Measurements from ENCODE around the gene LRMDA. TPM values are rescaled to one million over a fixed set of nuclear protein-coding genes. Genes with fewer than 3 reads are reported as not detected.

LRMDA gene
- total RNA-seq, 1 donor from 2014 or later: 7.3 TPM

DNA sequence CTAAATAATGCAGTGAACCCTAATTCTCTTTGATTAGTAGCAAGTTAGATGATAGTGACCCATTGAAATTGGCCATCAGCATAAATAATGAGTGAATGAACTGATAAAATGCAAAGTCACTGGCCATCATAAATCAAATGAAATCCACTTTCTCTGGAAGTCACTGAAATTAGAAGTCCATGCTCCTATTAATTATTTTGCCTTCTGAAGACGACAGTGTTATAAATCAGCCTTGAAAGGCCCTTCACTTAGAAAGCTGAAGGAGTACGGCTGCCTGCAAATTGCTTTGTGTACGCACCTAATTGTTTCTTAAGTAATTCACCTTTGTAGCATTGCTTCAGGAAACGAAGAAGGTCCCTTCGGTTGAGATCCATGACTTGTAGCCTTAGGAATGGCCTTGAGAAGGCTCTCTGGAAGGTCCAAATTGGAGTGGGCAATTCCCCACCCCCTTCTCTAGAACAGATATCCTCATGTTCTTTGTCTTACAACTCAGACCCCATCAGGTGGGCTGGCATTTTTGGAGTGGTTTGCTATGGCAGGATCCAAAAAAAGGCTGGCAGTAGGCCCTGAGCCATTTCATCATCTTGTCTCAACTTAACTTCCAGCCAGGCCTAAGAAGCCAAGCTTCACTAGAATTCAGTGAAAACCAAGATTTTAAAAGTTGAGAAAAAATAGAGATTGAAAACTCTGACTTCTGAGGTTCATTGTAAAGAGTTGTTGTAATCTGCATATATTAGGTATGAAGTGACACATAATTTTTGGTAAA is 420.3 kb downstream of the LRMDA start:
- H3K27ac ChIP-seq (ENCODE audit: low read depth, low read length): no peak overlapping the region
- no peak overlapping the region for H3K4me3 ChIP-seq (ENCODE audit: low read length in 3 of 3)
- H3K4me1 ChIP-seq (ENCODE audit: control insufficient read depth in 3 of 3, insufficient read depth in 3 of 3, low read length in 3 of 3): no peaks in the 10 kb centered on the region
- no peaks in the 10 kb centered on the region for H3K27me3 ChIP-seq (ENCODE audit: control insufficient read depth in 3 of 3, insufficient read depth in 3 of 3, low read length in 3 of 3)
- no peaks in the 10 kb centered on the region for H3K9me3 ChIP-seq (ENCODE audit: control insufficient read depth in 3 of 3, low read length in 3 of 3)
- no peak overlapping the region for H3K9ac ChIP-seq (ENCODE audit: low read depth in 1 of 3, low read length in 3 of 3)
- no peaks in the 10 kb centered on the region for H3K36me3 ChIP-seq (ENCODE audit: control insufficient read depth in 3 of 3, insufficient read depth in 3 of 3, low read length in 3 of 3)

DNA sequence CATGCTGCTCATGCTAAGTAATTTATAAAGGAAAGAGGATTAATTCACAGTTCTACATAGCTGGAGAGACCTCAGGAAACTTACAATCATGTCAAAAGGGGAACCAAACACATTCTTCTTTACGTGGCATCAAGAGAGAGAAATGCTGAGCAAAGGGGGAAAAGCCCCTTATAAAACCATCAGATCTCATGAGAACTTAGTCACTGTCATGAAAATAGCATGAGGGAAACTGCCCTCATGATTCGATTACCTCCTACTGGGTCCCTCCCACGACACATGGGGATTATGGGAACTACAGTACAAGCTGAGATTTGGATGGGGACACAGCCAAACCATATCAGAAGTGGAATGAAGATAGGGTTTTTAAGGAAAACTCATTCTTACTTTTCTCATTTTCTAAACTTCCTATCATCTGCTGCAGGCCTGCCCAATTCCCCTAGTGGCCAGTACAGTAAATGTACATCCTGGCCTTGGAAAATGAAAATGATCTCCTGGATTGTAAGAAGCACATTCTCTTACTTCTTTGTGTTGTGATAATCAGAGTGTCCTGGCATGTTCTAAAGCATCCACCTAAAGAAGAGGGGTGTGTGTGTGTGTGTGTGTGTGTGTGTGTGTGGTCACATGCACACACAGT is 421.5 kb downstream of the LRMDA start:
- Histone ChIP-seq H3K4me3 (ENCODE audit: low read length in 3 of 3) (no peak overlapping the region), H3K4me1 (ENCODE audit: control insufficient read depth in 3 of 3, insufficient read depth in 3 of 3, low read length in 3 of 3) (no peaks in the 10 kb centered on the region), H3K9me3 (ENCODE audit: control insufficient read depth in 3 of 3, low read length in 3 of 3) (no peaks in the 10 kb centered on the region), H3K27ac (ENCODE audit: low read depth, low read length) (no peak overlapping the region), H3K27me3 (ENCODE audit: control insufficient read depth in 3 of 3, insufficient read depth in 3 of 3, low read length in 3 of 3) (no peaks in the 10 kb centered on the region), H3K36me3 (ENCODE audit: control insufficient read depth in 3 of 3, insufficient read depth in 3 of 3, low read length in 3 of 3) (no peaks in the 10 kb centered on the region), H3K9ac (ENCODE audit: low read depth in 1 of 3, low read length in 3 of 3) (no peak overlapping the region)

DNA sequence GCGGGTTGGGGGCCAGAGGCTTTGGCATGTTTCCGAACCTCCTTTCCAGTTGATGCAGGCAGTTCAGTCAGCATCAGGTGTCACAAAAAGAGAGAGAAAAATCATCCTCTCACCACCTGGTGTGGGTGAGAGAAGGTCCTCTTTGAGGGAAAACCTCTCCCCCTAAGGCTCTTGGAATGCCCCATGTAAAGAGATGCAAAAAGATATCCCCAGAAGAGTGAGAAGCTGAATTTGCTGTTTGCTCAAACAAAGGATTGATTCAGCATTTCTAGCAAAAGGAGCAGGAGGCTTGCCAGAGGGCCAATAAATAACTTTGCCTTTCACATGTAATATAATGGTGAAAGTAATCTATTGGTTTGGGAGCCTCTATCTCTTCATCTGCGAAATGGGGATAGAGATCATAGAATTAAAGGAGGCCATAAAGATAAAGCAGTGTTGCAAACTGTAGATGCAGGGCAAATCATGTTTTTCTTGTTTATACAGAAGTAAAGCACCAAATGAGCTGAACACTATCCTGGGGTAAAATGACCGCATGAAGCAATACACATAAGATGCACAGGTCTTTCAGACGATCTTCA is 425.9 kb downstream of the LRMDA start:
- Histone ChIP-seq H3K4me3 (ENCODE audit: low read length in 3 of 3) (no peak overlapping the region), H3K36me3 (ENCODE audit: control insufficient read depth in 3 of 3, insufficient read depth in 3 of 3, low read length in 3 of 3) (no peaks in the 10 kb centered on the region), H3K9me3 (ENCODE audit: control insufficient read depth in 3 of 3, low read length in 3 of 3) (no peaks in the 10 kb centered on the region), H3K27ac (ENCODE audit: low read depth, low read length) (no peak overlapping the region), H3K27me3 (ENCODE audit: control insufficient read depth in 3 of 3, insufficient read depth in 3 of 3, low read length in 3 of 3) (no peaks in the 10 kb centered on the region), H3K9ac (ENCODE audit: low read depth in 1 of 3, low read length in 3 of 3) (no peak overlapping the region), H3K4me1 (ENCODE audit: control insufficient read depth in 3 of 3, insufficient read depth in 3 of 3, low read length in 3 of 3) (no peaks in the 10 kb centered on the region)

DNA sequence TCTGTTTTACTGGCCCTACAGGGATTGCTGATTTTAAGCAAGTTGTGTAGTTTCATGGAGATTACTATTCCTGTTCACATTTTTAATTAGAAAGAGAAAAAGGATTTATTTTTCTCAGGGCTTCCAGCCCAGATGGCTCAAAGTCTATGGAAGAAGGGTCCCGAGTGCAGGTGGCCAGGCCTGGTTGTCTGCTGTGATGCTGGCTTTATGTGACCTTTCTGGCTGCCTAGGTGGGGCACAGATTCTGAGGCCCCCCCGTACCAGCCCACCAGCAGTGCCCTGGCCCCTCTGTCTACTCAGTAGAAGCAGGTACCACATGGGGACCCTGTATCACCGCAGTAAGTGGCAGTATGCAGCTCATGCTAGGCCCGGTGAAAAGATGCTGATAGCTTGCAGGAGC is 426.5 kb downstream of the LRMDA start:
- H3K27ac ChIP-seq (ENCODE audit: low read depth, low read length): no peak overlapping the region
- no peak overlapping the region for H3K9ac ChIP-seq (ENCODE audit: low read depth in 1 of 3, low read length in 3 of 3)
- no peak overlapping the region for H3K4me3 ChIP-seq (ENCODE audit: low read length in 3 of 3)
- no peaks in the 10 kb centered on the region for H3K27me3 ChIP-seq (ENCODE audit: control insufficient read depth in 3 of 3, insufficient read depth in 3 of 3, low read length in 3 of 3)
- no peaks in the 10 kb centered on the region for H3K36me3 ChIP-seq (ENCODE audit: control insufficient read depth in 3 of 3, insufficient read depth in 3 of 3, low read length in 3 of 3)
- H3K4me1 ChIP-seq (ENCODE audit: control insufficient read depth in 3 of 3, insufficient read depth in 3 of 3, low read length in 3 of 3): no peaks in the 10 kb centered on the region
- H3K9me3 ChIP-seq (ENCODE audit: control insufficient read depth in 3 of 3, low read length in 3 of 3): no peaks in the 10 kb centered on the region

DNA sequence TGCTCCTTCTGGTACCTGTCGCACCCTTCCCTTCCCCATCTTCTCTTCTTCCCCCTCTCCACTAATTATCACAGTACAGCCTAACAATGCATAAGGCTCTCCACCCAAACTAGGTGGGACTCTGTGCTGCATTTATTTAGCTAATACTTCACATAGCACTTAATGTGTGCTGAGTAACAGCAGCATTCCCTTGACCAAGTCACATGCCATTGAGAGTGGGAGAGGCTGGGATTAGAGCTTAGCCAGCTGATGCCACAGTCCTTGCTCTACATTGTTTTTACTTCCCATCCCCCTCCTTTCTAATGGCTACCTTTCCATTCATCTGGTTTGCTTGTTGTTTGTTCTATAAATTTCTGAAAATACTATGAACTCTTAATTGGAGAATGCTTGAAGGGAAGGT is 426.9 kb downstream of the LRMDA start:
- Histone ChIP-seq H3K27me3 (ENCODE audit: control insufficient read depth in 3 of 3, insufficient read depth in 3 of 3, low read length in 3 of 3) (no peaks in the 10 kb centered on the region), H3K9ac (ENCODE audit: low read depth in 1 of 3, low read length in 3 of 3) (no peak overlapping the region), H3K4me3 (ENCODE audit: low read length in 3 of 3) (no peak overlapping the region), H3K27ac (ENCODE audit: low read depth, low read length) (no peak overlapping the region), H3K9me3 (ENCODE audit: control insufficient read depth in 3 of 3, low read length in 3 of 3) (no peaks in the 10 kb centered on the region), H3K4me1 (ENCODE audit: control insufficient read depth in 3 of 3, insufficient read depth in 3 of 3, low read length in 3 of 3) (no peaks in the 10 kb centered on the region), H3K36me3 (ENCODE audit: control insufficient read depth in 3 of 3, insufficient read depth in 3 of 3, low read length in 3 of 3) (no peaks in the 10 kb centered on the region)

DNA sequence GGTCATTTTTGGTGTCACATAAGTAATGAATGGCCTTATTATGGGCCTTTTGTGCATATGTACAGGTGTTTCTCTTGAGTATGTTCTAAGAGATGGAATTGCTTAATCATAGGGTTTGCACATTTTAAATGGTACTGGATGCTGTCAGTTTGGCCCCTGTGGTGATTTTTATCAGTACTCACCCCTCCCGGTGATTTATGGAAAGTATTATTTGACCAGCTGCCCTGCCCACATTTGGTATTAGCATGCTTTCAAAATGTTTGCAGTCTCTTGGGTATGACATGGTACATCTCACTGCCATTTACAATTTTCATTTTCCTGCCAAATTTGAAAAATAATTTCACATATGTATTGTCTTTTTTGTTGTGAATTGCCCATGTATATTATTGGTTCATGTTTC is 427.7 kb downstream of the LRMDA start:
- no peaks in the 10 kb centered on the region for H3K27me3 ChIP-seq (ENCODE audit: control insufficient read depth in 3 of 3, insufficient read depth in 3 of 3, low read length in 3 of 3)
- no peak overlapping the region for H3K9ac ChIP-seq (ENCODE audit: low read depth in 1 of 3, low read length in 3 of 3)
- no peaks in the 10 kb centered on the region for H3K9me3 ChIP-seq (ENCODE audit: control insufficient read depth in 3 of 3, low read length in 3 of 3)
- no peak overlapping the region for H3K27ac ChIP-seq (ENCODE audit: low read depth, low read length)
- no peak overlapping the region for H3K4me3 ChIP-seq (ENCODE audit: low read length in 3 of 3)
- no peaks in the 10 kb centered on the region for H3K4me1 ChIP-seq (ENCODE audit: control insufficient read depth in 3 of 3, insufficient read depth in 3 of 3, low read length in 3 of 3)
- H3K36me3 ChIP-seq (ENCODE audit: control insufficient read depth in 3 of 3, insufficient read depth in 3 of 3, low read length in 3 of 3): no peaks in the 10 kb centered on the region

DNA sequence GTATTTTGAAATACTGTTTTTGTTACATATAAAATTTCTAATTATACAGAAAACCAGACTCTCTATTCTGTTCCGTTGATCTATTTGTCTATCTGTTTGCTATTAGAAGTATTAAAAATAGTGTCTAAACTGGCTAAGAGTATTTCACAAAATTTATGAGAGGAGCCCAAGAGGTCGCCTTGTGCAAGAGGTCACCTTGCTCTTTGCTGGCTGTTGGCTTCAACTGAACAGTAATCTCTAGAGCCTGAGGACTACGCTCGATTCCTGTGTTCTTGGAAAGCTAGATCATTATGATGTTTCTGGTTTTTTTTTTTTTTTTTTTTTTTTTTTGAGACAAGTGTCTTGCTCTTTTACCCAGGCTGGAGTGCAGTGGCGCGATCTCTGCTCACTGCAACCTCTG is 428.6 kb downstream of the LRMDA start:
- Histone ChIP-seq H3K9ac (ENCODE audit: low read depth in 1 of 3, low read length in 3 of 3) (no peak overlapping the region), H3K27me3 (ENCODE audit: control insufficient read depth in 3 of 3, insufficient read depth in 3 of 3, low read length in 3 of 3) (no peaks in the 10 kb centered on the region), H3K4me3 (ENCODE audit: low read length in 3 of 3) (no peak overlapping the region), H3K4me1 (ENCODE audit: control insufficient read depth in 3 of 3, insufficient read depth in 3 of 3, low read length in 3 of 3) (no peaks in the 10 kb centered on the region), H3K9me3 (ENCODE audit: control insufficient read depth in 3 of 3, low read length in 3 of 3) (no peaks in the 10 kb centered on the region), H3K36me3 (ENCODE audit: control insufficient read depth in 3 of 3, insufficient read depth in 3 of 3, low read length in 3 of 3) (no peaks in the 10 kb centered on the region), H3K27ac (ENCODE audit: low read depth, low read length) (no peak overlapping the region)

DNA sequence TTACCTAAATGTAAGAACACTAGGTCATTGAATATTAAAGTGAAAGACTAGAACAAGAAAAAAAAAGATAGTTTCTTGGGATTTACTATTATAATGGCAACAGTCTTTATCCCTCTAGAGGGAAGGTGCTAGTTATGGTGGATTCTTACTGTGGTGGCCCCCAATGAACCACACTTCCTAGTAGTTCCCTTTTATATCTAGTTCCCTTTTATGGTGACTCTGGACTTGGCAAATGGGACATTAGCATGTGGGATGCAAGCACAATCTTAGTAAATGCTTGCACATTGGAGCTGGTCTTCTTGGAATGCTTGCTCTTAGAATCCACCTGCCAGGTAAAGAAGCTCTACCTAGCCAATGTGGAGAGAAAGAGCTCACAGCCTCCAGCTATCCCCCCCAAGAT is 430.2 kb downstream of the LRMDA start:
- Histone ChIP-seq H3K4me3 (ENCODE audit: low read length in 3 of 3) (no peak overlapping the region), H3K9ac (ENCODE audit: low read depth in 1 of 3, low read length in 3 of 3) (no peak overlapping the region), H3K4me1 (ENCODE audit: control insufficient read depth in 3 of 3, insufficient read depth in 3 of 3, low read length in 3 of 3) (no peaks in the 10 kb centered on the region), H3K36me3 (ENCODE audit: control insufficient read depth in 3 of 3, insufficient read depth in 3 of 3, low read length in 3 of 3) (no peaks in the 10 kb centered on the region), H3K27ac (ENCODE audit: low read depth, low read length) (no peak overlapping the region), H3K9me3 (ENCODE audit: control insufficient read depth in 3 of 3, low read length in 3 of 3) (no peaks in the 10 kb centered on the region), H3K27me3 (ENCODE audit: control insufficient read depth in 3 of 3, insufficient read depth in 3 of 3, low read length in 3 of 3) (no peaks in the 10 kb centered on the region)

DNA sequence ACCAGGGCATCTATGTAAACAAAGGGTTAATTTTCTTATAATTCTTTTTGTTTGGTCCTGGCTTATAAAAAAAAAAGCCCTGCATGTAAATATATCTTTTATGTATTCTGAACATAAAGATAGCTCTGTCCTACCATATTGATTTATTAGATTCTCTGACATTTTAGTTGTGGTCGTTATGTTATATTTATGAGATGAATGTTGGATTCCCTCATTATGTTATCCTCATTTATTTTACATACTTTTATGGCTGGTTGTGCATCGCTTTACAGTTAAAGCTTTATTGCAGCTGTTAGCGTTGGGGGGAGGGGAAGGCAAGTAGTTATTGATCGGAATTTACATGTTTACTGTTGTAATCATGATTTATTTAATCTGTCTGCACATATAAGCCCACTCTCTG is 431.5 kb downstream of the LRMDA start:
- Histone ChIP-seq H3K36me3 (ENCODE audit: control insufficient read depth in 3 of 3, insufficient read depth in 3 of 3, low read length in 3 of 3) (no peaks in the 10 kb centered on the region), H3K9ac (ENCODE audit: low read depth in 1 of 3, low read length in 3 of 3) (no peak overlapping the region), H3K4me3 (ENCODE audit: low read length in 3 of 3) (no peak overlapping the region), H3K4me1 (ENCODE audit: control insufficient read depth in 3 of 3, insufficient read depth in 3 of 3, low read length in 3 of 3) (no peaks in the 10 kb centered on the region), H3K27ac (ENCODE audit: low read depth, low read length) (no peak overlapping the region), H3K27me3 (ENCODE audit: control insufficient read depth in 3 of 3, insufficient read depth in 3 of 3, low read length in 3 of 3) (no peaks in the 10 kb centered on the region), H3K9me3 (ENCODE audit: control insufficient read depth in 3 of 3, low read length in 3 of 3) (no peaks in the 10 kb centered on the region)

DNA sequence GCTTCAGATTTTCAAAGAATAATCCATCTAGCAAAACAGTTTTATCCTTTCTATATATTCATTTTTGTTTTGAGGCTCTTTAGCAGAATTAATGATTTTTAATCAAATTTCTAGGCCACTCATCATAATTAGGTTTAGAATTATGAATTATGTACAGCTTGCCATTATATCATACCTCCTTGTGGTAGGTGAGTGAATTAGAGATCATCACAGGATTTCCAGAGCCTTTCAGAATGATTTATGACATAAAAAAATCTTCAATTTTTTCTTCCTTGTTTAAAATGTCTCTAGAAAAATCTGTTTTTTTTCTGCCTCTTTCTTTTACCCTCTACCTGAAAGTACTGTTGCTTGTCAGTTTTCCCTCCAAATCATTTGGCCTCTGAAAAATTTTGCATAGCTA is 433.3 kb downstream of the LRMDA start:
- no peak overlapping the region for H3K27ac ChIP-seq (ENCODE audit: low read depth, low read length)
- no peak overlapping the region for H3K4me3 ChIP-seq (ENCODE audit: low read length in 3 of 3)
- H3K9me3 ChIP-seq (ENCODE audit: control insufficient read depth in 3 of 3, low read length in 3 of 3): no peaks in the 10 kb centered on the region
- no peaks in the 10 kb centered on the region for H3K4me1 ChIP-seq (ENCODE audit: control insufficient read depth in 3 of 3, insufficient read depth in 3 of 3, low read length in 3 of 3)
- H3K9ac ChIP-seq (ENCODE audit: low read depth in 1 of 3, low read length in 3 of 3): no peak overlapping the region
- H3K27me3 ChIP-seq (ENCODE audit: control insufficient read depth in 3 of 3, insufficient read depth in 3 of 3, low read length in 3 of 3): no peaks in the 10 kb centered on the region
- no peaks in the 10 kb centered on the region for H3K36me3 ChIP-seq (ENCODE audit: control insufficient read depth in 3 of 3, insufficient read depth in 3 of 3, low read length in 3 of 3)
